ENCODE data around the gene MFSD12. TPM values are rescaled to one million over a fixed set of nuclear protein-coding genes. Genes with fewer than 3 reads are reported as not detected.
"Not testable (repeated sequence)": the region's sequence is repeated elsewhere in the genome, so short reads cannot be mapped to it uniquely, and the experiment has no call there.

The MFSD12 gene
- polyA plus RNA-seq, 1 donor from 2014 or later, result 38.5 TPM

DNA sequence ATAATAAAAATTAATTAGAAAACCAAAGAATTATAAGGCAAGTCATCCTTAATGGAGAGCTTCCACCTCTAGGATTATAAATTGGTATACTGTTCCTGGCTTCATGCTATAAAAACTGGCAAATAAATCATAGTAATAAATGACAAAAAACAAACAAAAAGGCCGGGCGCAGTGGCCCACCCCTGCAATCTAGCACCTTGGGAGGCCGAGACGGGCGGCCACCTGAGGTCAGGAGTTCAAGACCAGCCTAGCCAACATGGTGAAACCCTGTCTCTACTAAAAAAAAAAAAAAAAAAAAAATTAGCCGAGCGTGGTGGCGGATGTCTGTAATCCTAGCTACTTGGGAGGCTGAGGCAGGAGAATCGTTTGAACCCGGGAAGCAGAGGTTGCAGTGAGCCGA is 12.7 kb upstream of the MFSD12 start:
- not testable (repeated sequence) for H3K36me3 ChIP-seq (ENCODE audit: insufficient read depth, low read length); H3K4me2 ChIP-seq (ENCODE audit: low read length); H3K27me3 ChIP-seq (ENCODE audit: insufficient read depth, low read depth, low read length); H3K9ac ChIP-seq (ENCODE audit: low read length); H3F3A ChIP-seq (ENCODE audit: insufficient read depth, low read length, poor library complexity, severe bottlenecking); H2AFZ ChIP-seq (ENCODE audit: low read depth, low read length); H3K9me2 ChIP-seq (ENCODE audit: insufficient read depth, low read length); H3K27ac ChIP-seq (ENCODE audit: low read length); H3K9me3 ChIP-seq (ENCODE audit: low read length); H4K20me1 ChIP-seq (ENCODE audit: insufficient read depth); H3K79me2 ChIP-seq (replicated peaks; ENCODE audit: insufficient read depth, low read length); H3K4me3 ChIP-seq (ENCODE audit: low read length)

DNA sequence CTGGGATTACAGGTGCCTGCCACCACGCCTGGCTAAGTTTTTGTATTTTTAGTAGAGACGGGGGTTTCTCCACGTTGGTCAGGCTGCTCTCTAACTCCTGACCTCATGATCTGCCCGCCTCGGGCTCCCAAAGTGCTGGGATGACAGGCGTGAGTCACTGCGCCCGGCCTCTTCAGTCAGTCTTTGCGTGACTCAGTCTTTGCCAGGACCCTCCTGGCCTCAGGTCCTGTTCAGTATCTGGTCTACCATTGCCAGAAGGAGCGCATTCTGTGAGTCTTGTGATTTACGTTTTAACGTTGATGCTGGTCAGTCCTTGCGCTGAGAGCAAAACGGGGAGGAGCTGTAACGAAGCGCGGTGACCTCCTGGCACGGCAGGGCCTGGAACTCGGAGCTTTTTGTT is 7.8 kb upstream of the MFSD12 start:
- Histone ChIP-seq H2AFZ (ENCODE audit: low read depth, low read length) (no peak overlapping the region), H3K79me2 (replicated peaks; ENCODE audit: insufficient read depth, low read length) (no peaks in the 10 kb centered on the region), H3K9me2 (ENCODE audit: insufficient read depth, low read length) (no peaks in the 10 kb centered on the region), H3F3A (ENCODE audit: insufficient read depth, low read length, poor library complexity, severe bottlenecking) (no peaks in the 10 kb centered on the region), H3K36me3 (ENCODE audit: insufficient read depth, low read length) (no peaks in the 10 kb centered on the region), H3K27me3 (ENCODE audit: insufficient read depth, low read depth, low read length) (no peaks in the 10 kb centered on the region), H3K27ac (ENCODE audit: low read length) (no peak overlapping the region), H3K9me3 (ENCODE audit: low read length) (no peaks in the 10 kb centered on the region), H3K4me2 (ENCODE audit: low read length) (no peak overlapping the region), H3K9ac (ENCODE audit: low read length) (no peak overlapping the region), H3K4me3 (ENCODE audit: low read length) (no peak overlapping the region), H4K20me1 (ENCODE audit: insufficient read depth) (no peaks in the 10 kb centered on the region)
- no peak for TF ChIP-seq EZH2 (IDR thresholded peaks at IDR 0.05; ENCODE audit: borderline replicate concordance, insufficient read depth, low read length, poor library complexity, severe bottlenecking)
- TF ChIP-seq POLR2AphosphoS5 (IDR thresholded peaks at IDR 0.05), result no peak
- no peak for TF ChIP-seq RAD21 (conservative IDR thresholded peaks at IDR 0.05)
- TF ChIP-seq EP300 (conservative IDR thresholded peaks at IDR 0.05; ENCODE audit: poor library complexity, severe bottlenecking), result no peak
- no peak for TF ChIP-seq TAF1 (IDR thresholded peaks at IDR 0.05; ENCODE audit: low read depth)
- TF ChIP-seq MXI1 (conservative IDR thresholded peaks at IDR 0.05; ENCODE audit: poor library complexity, severe bottlenecking), result no peak
- TF ChIP-seq, protein P1, sequence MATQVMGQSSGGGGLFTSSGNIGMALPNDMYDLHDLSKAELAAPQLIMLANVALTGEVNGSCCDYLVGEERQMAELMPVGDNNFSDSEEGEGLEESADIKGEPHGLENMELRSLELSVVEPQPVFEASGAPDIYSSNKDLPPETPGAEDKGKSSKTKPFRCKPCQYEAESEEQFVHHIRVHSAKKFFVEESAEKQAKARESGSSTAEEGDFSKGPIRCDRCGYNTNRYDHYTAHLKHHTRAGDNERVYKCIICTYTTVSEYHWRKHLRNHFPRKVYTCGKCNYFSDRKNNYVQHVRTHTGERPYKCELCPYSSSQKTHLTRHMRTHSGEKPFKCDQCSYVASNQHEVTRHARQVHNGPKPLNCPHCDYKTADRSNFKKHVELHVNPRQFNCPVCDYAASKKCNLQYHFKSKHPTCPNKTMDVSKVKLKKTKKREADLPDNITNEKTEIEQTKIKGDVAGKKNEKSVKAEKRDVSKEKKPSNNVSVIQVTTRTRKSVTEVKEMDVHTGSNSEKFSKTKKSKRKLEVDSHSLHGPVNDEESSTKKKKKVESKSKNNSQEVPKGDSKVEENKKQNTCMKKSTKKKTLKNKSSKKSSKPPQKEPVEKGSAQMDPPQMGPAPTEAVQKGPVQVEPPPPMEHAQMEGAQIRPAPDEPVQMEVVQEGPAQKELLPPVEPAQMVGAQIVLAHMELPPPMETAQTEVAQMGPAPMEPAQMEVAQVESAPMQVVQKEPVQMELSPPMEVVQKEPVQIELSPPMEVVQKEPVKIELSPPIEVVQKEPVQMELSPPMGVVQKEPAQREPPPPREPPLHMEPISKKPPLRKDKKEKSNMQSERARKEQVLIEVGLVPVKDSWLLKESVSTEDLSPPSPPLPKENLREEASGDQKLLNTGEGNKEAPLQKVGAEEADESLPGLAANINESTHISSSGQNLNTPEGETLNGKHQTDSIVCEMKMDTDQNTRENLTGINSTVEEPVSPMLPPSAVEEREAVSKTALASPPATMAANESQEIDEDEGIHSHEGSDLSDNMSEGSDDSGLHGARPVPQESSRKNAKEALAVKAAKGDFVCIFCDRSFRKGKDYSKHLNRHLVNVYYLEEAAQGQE (IDR thresholded peaks at IDR 0.05; ENCODE audit: borderline replicate concordance), result no peak
- TF ChIP-seq, protein P2, sequence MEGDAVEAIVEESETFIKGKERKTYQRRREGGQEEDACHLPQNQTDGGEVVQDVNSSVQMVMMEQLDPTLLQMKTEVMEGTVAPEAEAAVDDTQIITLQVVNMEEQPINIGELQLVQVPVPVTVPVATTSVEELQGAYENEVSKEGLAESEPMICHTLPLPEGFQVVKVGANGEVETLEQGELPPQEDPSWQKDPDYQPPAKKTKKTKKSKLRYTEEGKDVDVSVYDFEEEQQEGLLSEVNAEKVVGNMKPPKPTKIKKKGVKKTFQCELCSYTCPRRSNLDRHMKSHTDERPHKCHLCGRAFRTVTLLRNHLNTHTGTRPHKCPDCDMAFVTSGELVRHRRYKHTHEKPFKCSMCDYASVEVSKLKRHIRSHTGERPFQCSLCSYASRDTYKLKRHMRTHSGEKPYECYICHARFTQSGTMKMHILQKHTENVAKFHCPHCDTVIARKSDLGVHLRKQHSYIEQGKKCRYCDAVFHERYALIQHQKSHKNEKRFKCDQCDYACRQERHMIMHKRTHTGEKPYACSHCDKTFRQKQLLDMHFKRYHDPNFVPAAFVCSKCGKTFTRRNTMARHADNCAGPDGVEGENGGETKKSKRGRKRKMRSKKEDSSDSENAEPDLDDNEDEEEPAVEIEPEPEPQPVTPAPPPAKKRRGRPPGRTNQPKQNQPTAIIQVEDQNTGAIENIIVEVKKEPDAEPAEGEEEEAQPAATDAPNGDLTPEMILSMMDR (IDR thresholded peaks at IDR 0.05; ENCODE audit: poor library complexity, severe bottlenecking), result no peak
- no peak for TF ChIP-seq SMC3 (conservative IDR thresholded peaks at IDR 0.05; ENCODE audit: poor library complexity)
